Neural progenitor cell (in vitro differentiated cells): Measurements from ENCODE around the gene HYAL2. TPM values are rescaled to one million over a fixed set of nuclear protein-coding genes. Genes with fewer than 3 reads are reported as not detected.

Experiments used
- DNase-seq: peaks from one replicate; pipeline ENCODE4 v3.0.0-alpha.2; 2016; ENCODE audit warnings: low spot score
- H2AFZ ChIP-seq: fragments of 200-600 bp; sonication (generic); replicated peaks from 2 replicates; pipeline ENCODE4 v1.6.1; 2016; ENCODE audit warnings: antibody characterized with exemption
- H3F3A ChIP-seq: fragments of 200-600 bp; sonication (generic); 2 replicates; pipeline ENCODE4 v1.6.1; 2016; ENCODE audit warnings: antibody characterized with exemption, low read depth
- H3K27ac ChIP-seq: fragments of 200-600 bp; sonication (generic); 2 replicates; pipeline ENCODE4 v1.5.1; 2016; ENCODE audit warnings: mild to moderate bottlenecking
- H3K27me3 ChIP-seq: fragments of 200-600 bp; sonication (generic); 2 replicates; pipeline ENCODE4 v1.6.1; 2016; ENCODE audit warnings: mild to moderate bottlenecking, moderate library complexity
- H3K36me3 ChIP-seq: fragments of 200-600 bp; sonication (generic); 2 replicates; pipeline ENCODE4 v1.5.1; 2016
- H3K4me1 ChIP-seq: fragments of 200-600 bp; sonication (generic); 2 replicates; pipeline ENCODE4 v1.6.1; 2016; ENCODE audit warnings: mixed run types
- H3K4me2 ChIP-seq: fragments of 200-600 bp; sonication (generic); 2 replicates; pipeline ENCODE4 v1.6.1; 2016
- H3K4me3 ChIP-seq: fragments of 200-600 bp; sonication (generic); 2 replicates; pipeline ENCODE4 v1.5.1; 2016
- H3K79me2 ChIP-seq: fragments of 200-600 bp; sonication (generic); 2 replicates; pipeline ENCODE4 v1.6.1; 2016; ENCODE audit warnings: low read depth
- H3K9ac ChIP-seq: fragments of 200-600 bp; sonication (generic); 2 replicates; pipeline ENCODE4 v1.6.1; 2016
- H3K9me3 ChIP-seq: fragments of 200-600 bp; sonication (generic); 2 replicates; pipeline ENCODE4 v1.5.1; 2016; ENCODE audit warnings: low read depth
- H4K20me1 ChIP-seq: fragments of 200-600 bp; sonication (generic); 2 replicates; pipeline ENCODE4 v1.6.1; 2016; ENCODE audit warnings: low read depth
- H3K27ac Mint-ChIP-seq: 3 replicates; pipeline ENCODE4 v1.8.0; 2021; ENCODE audit warnings: mixed read lengths
- H3K27me3 Mint-ChIP-seq: 2 replicates; pipeline ENCODE4 v1.8.0; 2022; ENCODE audit warnings: low read depth, mild to moderate bottlenecking, inconsistent platforms, moderate library complexity, mixed read lengths; ENCODE audit not compliant: insufficient read depth
- H3K36me3 Mint-ChIP-seq: 3 replicates; pipeline ENCODE4 v1.8.0; 2021; ENCODE audit warnings: mixed read lengths
- H3K4me1 Mint-ChIP-seq: 3 replicates; pipeline ENCODE4 v1.8.0; 2021; ENCODE audit warnings: mixed read lengths
- H3K4me3 Mint-ChIP-seq: 3 replicates; pipeline ENCODE4 v1.8.0; 2021; ENCODE audit warnings: mild to moderate bottlenecking, moderate library complexity, mixed read lengths
- H3K9me3 Mint-ChIP-seq: 3 replicates; pipeline ENCODE4 v1.8.0; 2020; ENCODE audit warnings: mixed read lengths
- CTCF ChIP-seq: fragments of 200-600 bp; sonication (generic); IDR thresholded peaks from 2 replicates; pipeline ENCODE4 v1.5.1; 2017; ENCODE audit warnings: antibody characterized with exemption, mild to moderate bottlenecking
- EZH2 ChIP-seq: fragments of 200-600 bp; sonication (generic); IDR thresholded peaks from 2 replicates; pipeline ENCODE4 v1.6.1; 2017; ENCODE audit warnings: antibody characterized with exemption, mild to moderate bottlenecking, moderate library complexity
- EZH2phosphoT487 ChIP-seq: fragments of 200-600 bp; sonication (generic); IDR thresholded peaks from 2 replicates; pipeline ENCODE4 v1.6.1; 2017; ENCODE audit warnings: antibody characterized with exemption
- total RNA-seq: library from RNA; depleted of rRNA; stranded (reverse); fragments of >200 nt; gene quantifications from 2 replicates; pipeline ENCODE4 v1.2.3, GENCODE V29; 2015; ENCODE audit warnings: low replicate concordance

Gene HYAL2
- total RNA-seq, 1 donor from 2014 or later: 38.9 TPM

GRCh38 chr3:50292159-50293078 lies 30.1 kb downstream of the HYAL2 start, which contains the start of gene IFRD2:
Gene IFRD2 (minus strand): TSS chr3:50292429. CDS start chr3:50292274, 155 bp downstream.
- peaks cover 13% of the 10 kb centered on the region for H3K4me1 Mint-ChIP-seq
- H3K27ac ChIP-seq: no peak within 1 kb of the TSS

GRCh38 chr3:50290161-50290641 lies 32.3 kb downstream of the HYAL2 start:
- H2AFZ ChIP-seq: no peak overlapping the region
- H3K27ac ChIP-seq: no peak overlapping the region
- peaks cover 13% of the 10 kb centered on the region for H3K4me1 ChIP-seq
- H3K4me3 ChIP-seq: no peak overlapping the region
- Mint-ChIP-seq H3K9me3 (no peaks in the 10 kb centered on the region), H3K4me3 (peak overlapping the region; percentile 57), H3K36me3 (peaks cover 2% of the 10 kb centered on the region), H3K27me3 (peaks cover 9% of the 10 kb centered on the region), H3K27ac (no peak overlapping the region), H3K4me1 (peaks cover 17% of the 10 kb centered on the region)
- H3K27me3 ChIP-seq: no peaks in the 10 kb centered on the region
- no peaks in the 10 kb centered on the region for H4K20me1 ChIP-seq
- H3K36me3 ChIP-seq: no peaks in the 10 kb centered on the region
- TF ChIP-seq EZH2: no peak
- TF ChIP-seq CTCF: no peak
- TF ChIP-seq EZH2phosphoT487: no peak
- no peaks in the 10 kb centered on the region for H3K9me3 ChIP-seq
- DNase-seq: no peak
- H3K9ac ChIP-seq: no peak overlapping the region
- peaks cover 4% of the 10 kb centered on the region for H3F3A ChIP-seq
- peaks cover 12% of the 10 kb centered on the region for H3K79me2 ChIP-seq
- no peak overlapping the region for H3K4me2 ChIP-seq

More at GRCh38 chr3:50292159-50293078, 30.1 kb downstream of the HYAL2 start, which contains the start of gene IFRD2:
- Histone ChIP-seq H3K9ac (peak within 1 kb of the TSS; percentile 58), H2AFZ (peak within 1 kb of the TSS; percentile 26), H4K20me1 (no peaks in the 10 kb centered on the region), H3K4me1 (peaks cover 13% of the 10 kb centered on the region), H3K36me3 (no peaks in the 10 kb centered on the region), H3K4me2 (peak within 1 kb of the TSS; percentile 99), H3F3A (no peaks in the 10 kb centered on the region), H3K4me3 (peak within 1 kb of the TSS; percentile 77), H3K27me3 (no peaks in the 10 kb centered on the region), H3K79me2 (peaks cover 12% of the 10 kb centered on the region), H3K9me3 (no peaks in the 10 kb centered on the region)
- no peak for TF ChIP-seq CTCF
- TF ChIP-seq EZH2: no peak
- no peak for TF ChIP-seq EZH2phosphoT487
- Mint-ChIP-seq H3K36me3 (peaks cover 3% of the 10 kb centered on the region), H3K4me3 (peak within 1 kb of the TSS; percentile 87), H3K27ac (peak within 1 kb of the TSS; percentile 92), H3K9me3 (no peaks in the 10 kb centered on the region), H3K27me3 (peaks cover 12% of the 10 kb centered on the region)
- peak; percentile 99 for DNase-seq

- no peak overlapping the region for H3K9ac ChIP-seq
- no peak overlapping the region for H3K4me3 Mint-ChIP-seq
- peaks cover 13% of the 10 kb centered on the region for H3K4me1 ChIP-seq
- peaks cover 12% of the 10 kb centered on the region for H3K79me2 ChIP-seq
- peaks cover 9% of the 10 kb centered on the region for H3K27me3 Mint-ChIP-seq
- peaks cover 4% of the 10 kb centered on the region for H3F3A ChIP-seq
- H3K27ac Mint-ChIP-seq: no peak overlapping the region
- no peak overlapping the region for H3K27ac ChIP-seq
- no peaks in the 10 kb centered on the region for H3K36me3 ChIP-seq
- H3K9me3 ChIP-seq: no peaks in the 10 kb centered on the region
- peaks cover 2% of the 10 kb centered on the region for H3K36me3 Mint-ChIP-seq
- DNase-seq: no peak
- peaks cover 17% of the 10 kb centered on the region for H3K4me1 Mint-ChIP-seq
- H3K9me3 Mint-ChIP-seq: no peaks in the 10 kb centered on the region
- no peak for TF ChIP-seq EZH2phosphoT487
- TF ChIP-seq EZH2: no peak
- TF ChIP-seq CTCF: no peak
- H3K27me3 ChIP-seq: no peaks in the 10 kb centered on the region
- no peaks in the 10 kb centered on the region for H4K20me1 ChIP-seq
- H3K4me3 ChIP-seq: no peak overlapping the region
- no peak overlapping the region for H3K4me2 ChIP-seq
- no peak overlapping the region for H2AFZ ChIP-seq
Observed at GRCh38 chr3:50289130-50289529, 33.4 kb downstream of the HYAL2 start.
